OCI-LY1 (cell line): ENCODE data around the gene ZNF891.
A peak's percentile ranks its signal among the peaks of the same experiment; 100 is the strongest.

Experiments used
- EZH2 ChIP-seq: fragments of 200-600 bp; sonication (generic), shearing (Covaris generic); IDR thresholded peaks from 2 replicates; pipeline ENCODE4 v1.8.0; 2017; ENCODE audit warnings: borderline replicate concordance, mixed run types, mild to moderate bottlenecking, antibody characterized with exemption, low read length, moderate library complexity, mixed read lengths
- TF ChIP-seq, protein P1 (sequence below): fragments of 200-600 bp; sonication (generic), shearing (Covaris generic); IDR thresholded peaks from 2 replicates; pipeline ENCODE4 v1.5.1; 2017; ENCODE audit warnings: mild to moderate bottlenecking, antibody characterized with exemption, low read length, moderate library complexity, mixed read lengths

DNA sequence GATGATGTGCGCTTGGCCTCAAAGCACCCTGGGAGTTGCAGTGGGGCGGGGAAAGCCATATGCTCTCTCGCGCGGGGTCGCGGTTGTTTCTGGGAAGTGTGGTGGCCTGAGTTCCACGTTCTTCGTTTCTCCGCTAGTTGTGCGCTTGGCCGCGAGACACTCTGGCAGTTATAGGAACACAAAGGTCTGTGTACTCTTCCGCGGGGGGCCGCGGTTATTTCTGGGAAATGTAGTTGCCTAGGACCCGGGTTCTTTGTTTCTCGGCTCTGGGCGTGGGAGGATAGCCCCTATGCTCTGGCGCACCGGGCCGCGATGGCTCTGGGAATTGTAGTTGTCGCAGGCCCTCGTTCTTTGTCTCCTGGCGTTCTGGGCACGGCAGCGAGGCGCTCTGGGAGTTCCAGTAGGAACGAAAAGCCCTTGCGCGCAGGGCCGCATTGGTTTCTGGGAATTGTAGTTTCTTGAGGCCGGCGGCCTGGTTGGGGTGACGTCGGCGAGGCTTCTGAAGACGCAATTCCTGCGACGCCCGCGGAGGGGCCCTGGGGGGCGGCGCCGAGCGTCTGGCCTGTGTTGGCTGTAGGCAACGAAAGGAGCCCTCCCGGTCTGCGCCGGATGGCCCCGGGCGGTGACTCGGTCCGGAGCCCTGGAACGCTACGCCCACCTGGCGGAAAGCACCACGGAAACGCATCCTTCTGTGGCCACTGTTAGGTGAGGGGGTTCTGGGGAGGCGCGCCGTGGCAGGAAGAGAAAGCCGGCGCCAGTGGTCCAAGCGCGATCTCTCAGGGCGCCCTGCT lies 49.5 kb downstream of the ZNF891 start, which contains the start of gene ZNF140:
- TF ChIP-seq, protein P1, sequence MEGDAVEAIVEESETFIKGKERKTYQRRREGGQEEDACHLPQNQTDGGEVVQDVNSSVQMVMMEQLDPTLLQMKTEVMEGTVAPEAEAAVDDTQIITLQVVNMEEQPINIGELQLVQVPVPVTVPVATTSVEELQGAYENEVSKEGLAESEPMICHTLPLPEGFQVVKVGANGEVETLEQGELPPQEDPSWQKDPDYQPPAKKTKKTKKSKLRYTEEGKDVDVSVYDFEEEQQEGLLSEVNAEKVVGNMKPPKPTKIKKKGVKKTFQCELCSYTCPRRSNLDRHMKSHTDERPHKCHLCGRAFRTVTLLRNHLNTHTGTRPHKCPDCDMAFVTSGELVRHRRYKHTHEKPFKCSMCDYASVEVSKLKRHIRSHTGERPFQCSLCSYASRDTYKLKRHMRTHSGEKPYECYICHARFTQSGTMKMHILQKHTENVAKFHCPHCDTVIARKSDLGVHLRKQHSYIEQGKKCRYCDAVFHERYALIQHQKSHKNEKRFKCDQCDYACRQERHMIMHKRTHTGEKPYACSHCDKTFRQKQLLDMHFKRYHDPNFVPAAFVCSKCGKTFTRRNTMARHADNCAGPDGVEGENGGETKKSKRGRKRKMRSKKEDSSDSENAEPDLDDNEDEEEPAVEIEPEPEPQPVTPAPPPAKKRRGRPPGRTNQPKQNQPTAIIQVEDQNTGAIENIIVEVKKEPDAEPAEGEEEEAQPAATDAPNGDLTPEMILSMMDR, result peak; percentile 30; the same call in 1 of the 2 replicates
- no peak for TF ChIP-seq EZH2
